SK-N-MC (cell line): Measurements from ENCODE around the gene UMAD1.

Source experiments
- EZH2 ChIP-seq: fragments of 200-600 bp; sonication (generic); IDR thresholded peaks from one replicate; pipeline ENCODE4 v1.6.1; 2017; ENCODE audit warnings: antibody characterized with exemption
- POLR2AphosphoS5 ChIP-seq: IDR thresholded peaks from 2 replicates; pipeline ENCODE4 v1.6.1; 2012; ENCODE audit warnings: mild to moderate bottlenecking, low read depth, low read length, borderline replicate concordance

GRCh38 chr7:7841027-7841426, 200.5 kb downstream of the UMAD1 start:
- TF ChIP-seq POLR2AphosphoS5 = no peak
- no peak for TF ChIP-seq EZH2
